Vagina (tissue), 2 donors: ENCODE results near the gene PGLYRP2.

ENCODE experiments used
- POLR2A ChIP-seq, 2 donors: fragments of 450-650 bp; IDR thresholded peaks; one replicate each; pipeline ENCODE4 v1.6.1; 2017; ENCODE audit warnings: antibody characterized with exemption in 2 of 2, mild to moderate bottlenecking in 2 of 2, moderate library complexity in 2 of 2
- POLR2AphosphoS5 ChIP-seq, 2 donors: sonication (generic); formaldehyde crosslinking; IDR thresholded peaks; one replicate each; pipeline ENCODE4 v1.9.0; 2017; ENCODE audit warnings: antibody characterized with exemption in 2 of 2, mild to moderate bottlenecking in 2 of 2, low read depth in 1 of 2; ENCODE audit not compliant: insufficient read depth in 1 of 2
- TF ChIP-seq, protein P1 (sequence below), 3 experiments: fragments of 450-650 bp in 2 of 3; fragments of 200-600 bp in 1 of 3; sonication (generic) in 1 of 3; IDR thresholded peaks; one replicate each; pipeline ENCODE4 v1.5.1; 2017 to 2019; ENCODE audit warnings: antibody characterized with exemption in 3 of 3, mild to moderate bottlenecking in 2 of 3, moderate library complexity in 2 of 3

DNA sequence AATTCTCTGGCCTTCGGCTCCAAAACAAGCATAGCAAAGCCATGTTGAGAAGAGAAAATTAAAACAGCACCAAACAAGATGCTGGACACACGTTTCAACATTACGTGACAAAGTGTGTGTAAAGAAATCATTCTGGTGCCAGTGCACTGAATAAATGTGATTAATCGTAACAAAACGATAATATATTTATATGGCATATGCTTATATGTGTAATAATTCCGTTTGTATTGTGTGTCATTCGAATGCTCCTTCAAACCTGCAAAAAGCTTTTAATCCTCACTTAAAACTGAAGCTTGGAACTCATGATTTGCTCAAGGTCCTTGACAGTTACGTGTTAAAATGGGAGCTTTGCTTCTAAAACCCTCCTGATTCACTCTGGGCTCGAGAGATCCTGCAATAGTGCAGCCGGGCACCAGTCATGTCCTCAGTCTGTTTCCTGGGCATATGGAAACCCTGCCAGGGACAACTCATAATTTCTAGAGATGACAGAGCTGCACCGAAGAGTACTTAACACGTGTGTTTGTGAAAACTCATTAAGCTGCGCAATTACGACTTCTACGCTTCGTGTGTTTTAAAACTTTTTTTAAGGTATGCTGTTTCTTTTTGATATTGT lies 59.8 kb downstream of the PGLYRP2 start:
- TF ChIP-seq, protein P1, sequence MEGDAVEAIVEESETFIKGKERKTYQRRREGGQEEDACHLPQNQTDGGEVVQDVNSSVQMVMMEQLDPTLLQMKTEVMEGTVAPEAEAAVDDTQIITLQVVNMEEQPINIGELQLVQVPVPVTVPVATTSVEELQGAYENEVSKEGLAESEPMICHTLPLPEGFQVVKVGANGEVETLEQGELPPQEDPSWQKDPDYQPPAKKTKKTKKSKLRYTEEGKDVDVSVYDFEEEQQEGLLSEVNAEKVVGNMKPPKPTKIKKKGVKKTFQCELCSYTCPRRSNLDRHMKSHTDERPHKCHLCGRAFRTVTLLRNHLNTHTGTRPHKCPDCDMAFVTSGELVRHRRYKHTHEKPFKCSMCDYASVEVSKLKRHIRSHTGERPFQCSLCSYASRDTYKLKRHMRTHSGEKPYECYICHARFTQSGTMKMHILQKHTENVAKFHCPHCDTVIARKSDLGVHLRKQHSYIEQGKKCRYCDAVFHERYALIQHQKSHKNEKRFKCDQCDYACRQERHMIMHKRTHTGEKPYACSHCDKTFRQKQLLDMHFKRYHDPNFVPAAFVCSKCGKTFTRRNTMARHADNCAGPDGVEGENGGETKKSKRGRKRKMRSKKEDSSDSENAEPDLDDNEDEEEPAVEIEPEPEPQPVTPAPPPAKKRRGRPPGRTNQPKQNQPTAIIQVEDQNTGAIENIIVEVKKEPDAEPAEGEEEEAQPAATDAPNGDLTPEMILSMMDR (IDR thresholded peaks at IDR 0.05), result no peak
- no peak for TF ChIP-seq POLR2A (IDR thresholded peaks at IDR 0.05)
- TF ChIP-seq POLR2AphosphoS5 (IDR thresholded peaks at IDR 0.05; ENCODE audit: insufficient read depth in 1 of 2, low read depth in 1 of 2), result no peak
